HG02943 (cell line): ENCODE results near the gene ZNF396.
A peak's percentile ranks its signal among the peaks of the same experiment; 100 is the strongest.

ENCODE experiments used
- ATAC-seq: cut with Tn5 transposase; IDR thresholded peaks from one replicate; pipeline ENCODE4 v1.9.1; 2021; ENCODE audit warnings: mild to moderate bottlenecking, low read depth, moderate library complexity; ENCODE audit not compliant: unreplicated experiment

Gene ZNF396

GRCh38 chr18:35376742-35377695 is at the start of gene ZNF396:
Gene ZNF396, minus strand, starts transcription at chr18:35377337. Its CDS starts 3,045 bp downstream, at chr18:35374292.
- peak; percentile 78 for ATAC-seq

- no peak for ATAC-seq
Measured at GRCh38 chr18:35426786-35427185, 49.6 kb upstream of the ZNF396 start.

DNA sequence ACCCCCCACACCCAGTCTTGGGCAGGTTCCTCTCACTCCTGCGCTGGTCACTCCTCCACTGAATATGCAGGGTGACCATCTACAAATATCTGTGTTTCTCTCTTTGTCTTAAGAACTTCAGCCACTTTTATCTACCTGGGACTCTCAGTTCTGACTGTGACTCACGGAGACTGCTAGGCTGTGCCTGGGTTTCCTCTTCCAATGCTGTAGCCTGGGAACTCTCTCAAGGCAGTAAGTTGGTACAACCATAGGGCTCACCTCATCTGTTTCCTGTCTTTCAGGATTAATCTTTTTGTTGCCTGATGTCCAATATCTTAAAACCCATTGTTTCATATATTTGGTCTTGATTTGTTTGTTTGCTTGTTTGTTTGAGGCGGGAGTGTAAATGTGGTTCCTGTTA is 47.2 kb upstream of the ZNF396 start:
- ATAC-seq, result no peak

DNA sequence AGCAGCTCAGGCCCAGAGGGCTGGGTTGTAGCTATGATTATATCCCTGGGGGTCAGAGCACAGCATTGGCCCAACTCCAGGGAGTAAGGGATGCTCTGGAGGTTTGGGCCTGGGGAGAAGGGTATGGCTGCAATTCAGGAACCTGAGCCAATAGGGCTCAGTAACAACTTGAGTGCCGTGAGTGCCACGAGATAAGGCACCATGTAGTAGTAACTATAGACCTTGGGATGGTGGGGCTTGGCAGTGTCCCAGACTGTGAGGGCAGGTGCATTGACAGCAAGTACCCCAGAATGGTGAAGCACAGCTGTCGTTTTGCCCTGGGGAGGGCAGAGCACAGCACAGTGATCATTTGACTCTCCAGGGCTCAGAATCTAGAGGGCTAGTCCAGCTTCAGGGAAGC is 45.1 kb upstream of the ZNF396 start:
- no peak for ATAC-seq

- no peak for ATAC-seq
Measured at GRCh38 chr18:35418610-35419009, 41.5 kb upstream of the ZNF396 start.

GRCh38 chr18:35417223-35417622 is 40.1 kb upstream of the ZNF396 start:
- no peak for ATAC-seq

DNA sequence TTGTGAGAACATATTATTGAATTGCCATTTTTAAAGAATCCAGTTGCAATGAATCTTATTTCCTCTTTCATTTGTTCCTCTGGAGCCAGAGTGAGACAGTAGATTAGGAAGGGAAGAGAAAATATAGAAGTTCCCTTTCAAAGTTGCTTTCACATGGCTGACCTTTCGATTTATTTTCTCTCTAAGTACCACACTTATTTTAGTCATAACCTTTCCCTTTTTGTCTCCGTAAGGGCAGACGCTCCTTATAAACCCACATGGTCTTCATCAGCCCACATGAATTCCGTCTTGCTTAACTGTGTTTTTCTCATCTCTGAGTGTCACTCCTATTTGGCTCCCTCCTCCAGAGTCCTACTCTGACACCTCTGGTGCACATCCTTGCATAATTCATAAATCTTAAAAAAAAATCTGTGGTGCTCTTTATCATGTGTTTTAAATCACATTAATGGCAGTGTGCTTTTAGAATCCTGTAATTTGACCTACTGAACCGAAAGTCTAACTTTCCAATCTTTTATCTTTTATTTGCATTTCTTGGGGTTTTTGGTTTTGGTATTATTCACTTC is 38.5 kb upstream of the ZNF396 start:
- ATAC-seq, result no peak

- ATAC-seq, result no peak
Measured at GRCh38 chr18:35413163-35413511, 36.0 kb upstream of the ZNF396 start.

DNA sequence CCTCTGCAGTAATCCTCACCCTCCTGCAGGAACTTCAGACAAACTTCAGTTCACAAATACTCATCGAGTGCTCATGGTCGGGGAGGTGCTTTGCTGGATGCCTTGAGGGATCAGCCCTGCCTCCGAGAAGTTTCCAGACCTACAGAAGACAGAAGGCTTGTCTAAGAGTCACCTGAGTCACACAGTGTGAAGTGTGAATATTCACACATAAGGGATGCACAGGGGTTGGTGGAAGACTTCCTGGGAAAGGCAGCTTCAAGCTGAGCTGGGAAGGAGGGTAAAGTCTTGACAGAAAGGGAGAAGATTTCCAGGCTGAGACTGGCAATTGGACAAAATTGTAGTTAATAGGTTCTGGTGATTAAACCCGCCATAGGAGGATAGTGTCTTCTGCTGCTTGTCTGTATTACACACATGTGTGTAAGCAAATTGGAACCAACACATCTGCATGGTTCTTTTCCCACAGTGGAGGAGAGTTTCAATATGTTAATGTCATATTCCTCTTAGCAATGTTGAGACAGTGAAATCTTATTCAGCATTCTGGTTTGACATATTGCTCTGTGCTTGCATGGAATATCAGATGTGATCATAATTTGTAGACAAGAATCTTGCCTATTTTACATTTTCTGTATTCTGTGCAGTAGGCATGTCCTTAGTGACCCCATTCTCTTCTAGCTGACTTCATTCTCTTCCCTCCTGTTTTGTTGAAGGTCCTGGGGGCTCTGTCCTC is 34.7 kb upstream of the ZNF396 start:
- no peak for ATAC-seq

DNA sequence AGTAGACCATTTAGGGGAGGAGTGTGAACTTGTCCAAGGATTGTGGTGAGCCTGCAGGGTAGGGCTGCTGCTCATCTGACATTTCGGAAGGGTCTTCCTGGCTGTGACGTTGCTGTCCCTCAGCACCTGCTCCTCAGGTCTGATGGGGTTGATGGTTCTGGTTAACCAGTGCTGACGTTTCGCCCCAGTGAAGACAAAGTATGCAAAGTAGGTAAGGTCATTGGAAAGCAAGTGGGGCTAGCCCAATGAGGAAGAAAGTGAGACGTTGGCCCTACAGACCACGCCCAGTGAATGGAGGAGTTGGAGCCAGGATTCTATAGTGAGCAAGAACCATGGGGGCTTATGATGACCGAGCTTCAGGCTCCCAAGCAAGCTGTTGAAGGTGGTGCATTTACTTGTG is 33.4 kb upstream of the ZNF396 start:
- ATAC-seq, result no peak

DNA sequence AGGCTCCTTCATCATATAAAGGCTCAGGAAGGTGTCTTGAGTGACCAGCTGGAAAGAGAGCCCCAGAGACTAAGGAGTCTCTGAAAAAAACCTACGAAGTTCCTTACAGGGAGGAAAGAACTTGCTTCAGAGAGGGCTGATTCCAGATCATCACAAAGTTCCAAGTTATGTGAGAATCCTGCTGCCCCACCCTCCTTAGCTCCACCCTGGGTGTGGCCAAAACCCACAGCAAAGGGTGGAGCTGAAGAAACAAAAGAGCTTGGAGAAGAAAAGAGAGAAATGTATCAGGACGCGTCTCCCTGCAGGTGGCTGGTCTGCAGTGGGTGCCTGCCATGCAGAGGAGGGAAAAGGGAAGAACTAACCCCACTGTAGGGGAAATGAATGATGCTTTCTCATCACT is 32.8 kb upstream of the ZNF396 start:
- ATAC-seq, result no peak

GRCh38 chr18:35408843-35409261 is 31.7 kb upstream of the ZNF396 start:
- ATAC-seq, result no peak

DNA sequence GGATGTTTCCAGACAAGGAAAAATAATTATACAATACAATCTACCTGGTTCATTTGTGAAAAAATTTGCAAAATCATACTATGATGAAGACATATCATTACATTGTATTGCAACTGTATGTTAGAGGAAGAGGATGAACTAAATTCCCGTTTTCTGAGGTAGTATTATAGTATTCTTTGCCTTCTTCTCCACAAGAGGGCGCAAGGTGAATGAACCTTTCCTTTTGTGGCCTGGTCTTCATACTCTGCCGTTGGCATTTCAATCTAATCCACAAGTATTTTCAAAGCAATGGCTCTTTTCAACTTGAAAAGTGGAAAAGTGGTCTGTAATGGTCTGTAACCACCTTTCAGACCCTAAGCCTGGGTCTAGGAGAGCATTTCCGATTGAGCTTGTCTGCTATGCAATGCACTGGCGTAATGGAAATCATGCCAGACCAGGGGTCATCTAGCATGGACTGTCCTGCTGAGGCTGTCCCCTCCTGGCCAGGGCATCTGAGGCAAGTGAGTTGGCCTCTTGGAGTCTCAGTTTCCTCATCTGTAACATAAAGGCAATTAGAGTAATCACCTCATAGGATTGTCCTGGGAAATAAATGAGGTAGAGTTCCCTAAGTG is 30.8 kb upstream of the ZNF396 start:
- peak; percentile 51 for ATAC-seq

DNA sequence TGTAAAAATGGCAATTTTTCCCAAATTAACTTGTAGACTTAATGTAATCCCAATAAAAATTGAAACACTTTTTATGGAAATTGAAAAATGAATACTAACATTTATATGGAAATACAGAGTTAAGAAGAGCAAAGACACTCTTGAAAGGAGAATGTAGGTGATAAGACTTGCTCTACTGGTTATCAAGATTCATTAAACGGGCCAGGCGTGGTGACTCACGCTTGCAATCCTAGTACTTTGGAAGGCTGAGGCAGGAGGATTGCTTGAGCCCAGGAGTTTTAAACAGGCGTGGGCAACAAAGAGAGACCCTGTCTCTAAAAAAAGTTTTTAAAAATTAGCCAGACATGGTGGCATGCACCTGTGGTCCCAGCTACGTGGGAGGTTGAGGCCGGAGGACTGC is 29.5 kb upstream of the ZNF396 start:
- ATAC-seq, result no peak

- ATAC-seq, result no peak
Measured at GRCh38 chr18:35397976-35398375, 20.8 kb upstream of the ZNF396 start.

GRCh38 chr18:35393716-35394115 is 16.6 kb upstream of the ZNF396 start:
- ATAC-seq, result no peak

DNA sequence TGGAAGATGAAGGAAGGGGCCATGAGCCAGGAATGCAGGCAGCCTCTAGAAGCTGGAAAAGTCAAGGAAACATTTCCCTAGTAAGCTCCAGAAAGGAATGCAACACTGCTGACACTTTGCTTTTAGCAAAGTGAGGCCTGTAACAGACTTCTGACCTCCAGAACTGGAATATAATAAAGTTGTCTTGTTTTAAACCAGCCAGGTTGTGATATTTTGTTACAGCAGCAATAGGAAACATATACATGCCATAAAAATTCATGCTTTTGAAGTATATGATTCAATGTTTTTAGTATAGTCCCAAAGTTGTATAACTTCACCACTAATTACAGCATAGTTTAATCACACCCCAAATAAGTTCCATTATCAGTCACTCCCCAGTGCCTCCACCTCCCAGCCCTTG is 15.2 kb upstream of the ZNF396 start:
- ATAC-seq, result no peak

GRCh38 chr18:35390951-35391700 is 14.0 kb upstream of the ZNF396 start:
- ATAC-seq, result no peak

DNA sequence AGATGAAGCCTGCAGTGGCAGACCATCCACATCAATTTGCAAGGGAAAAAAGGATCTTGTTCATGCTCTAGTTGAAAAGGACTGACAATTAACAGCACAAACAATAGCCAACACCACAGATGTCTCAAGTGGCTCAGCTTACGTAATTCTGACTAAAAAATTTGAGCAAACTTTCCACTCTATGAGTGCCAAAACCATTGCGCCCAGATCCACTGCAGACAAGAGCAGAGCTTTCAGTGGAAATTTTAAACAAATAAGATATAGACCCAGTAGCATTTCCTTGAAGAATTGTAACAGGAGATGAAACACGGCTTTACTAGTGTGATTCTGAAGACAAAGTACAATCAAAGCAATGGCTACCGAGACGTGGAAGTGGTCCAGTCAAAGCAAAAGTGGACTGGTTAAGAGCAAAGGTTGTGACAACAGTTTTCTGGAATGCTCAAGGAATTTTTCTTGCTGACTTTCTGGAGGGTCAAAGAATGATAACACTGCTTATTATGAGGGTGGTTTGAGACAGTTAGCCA is 12.0 kb upstream of the ZNF396 start:
- no peak for ATAC-seq

- ATAC-seq, result peak; percentile 26
Measured at GRCh38 chr18:35387152-35387571, 10.0 kb upstream of the ZNF396 start.
